Sigmoid colon (tissue), 7 donors: Measurements from ENCODE around the gene ZER1. TPM values are rescaled to one million over a fixed set of nuclear protein-coding genes. Genes with fewer than 3 reads are reported as not detected.
"Not testable (repeated sequence)": the region's sequence is repeated elsewhere in the genome, so short reads cannot be mapped to it uniquely, and the experiment has no call there.

Experiments
- DNase-seq: peaks from one replicate; pipeline ENCODE4 v3.0.0-alpha.2; 2019
- H3K27ac ChIP-seq, 4 donors: fragments of 200-600 bp; sonication (generic); one replicate each; pipeline ENCODE4 v1.5.1; 2016 to 2019; ENCODE audit warnings: mild to moderate bottlenecking in 1 of 4
- H3K27me3 ChIP-seq, 3 donors: fragments of 200-600 bp; sonication (generic); one replicate each; pipeline ENCODE4 v1.5.1; 2019; ENCODE audit warnings: mild to moderate bottlenecking in 1 of 3
- H3K36me3 ChIP-seq, 4 donors: fragments of 200-600 bp; sonication (generic); one replicate each; pipeline ENCODE4 v1.5.1; 2016 to 2019
- H3K4me1 ChIP-seq, 4 donors: fragments of 200-600 bp; sonication (generic); one replicate each; pipeline ENCODE4 v1.5.1; 2017 to 2019
- H3K4me3 ChIP-seq, 4 donors: fragments of 200-600 bp; sonication (generic); one replicate each; pipeline ENCODE4 v1.5.1; 2017 to 2019; ENCODE audit warnings: mild to moderate bottlenecking in 2 of 4, moderate library complexity in 1 of 4
- H3K9me3 ChIP-seq, 4 donors: fragments of 200-600 bp in 3 of 4; sonication (generic) in 3 of 4; one replicate each; pipeline versions ENCODE4 v1.5.1 to v1.6.1; 2013 to 2019
- EP300 ChIP-seq, 4 donors: sonication (generic); formaldehyde crosslinking; IDR thresholded peaks; one replicate each; pipeline ENCODE4 v1.6.1; 2017; ENCODE audit warnings: antibody characterized with exemption in 4 of 4
- POLR2A ChIP-seq, 2 donors: fragments of 450-650 bp; IDR thresholded peaks; one replicate each; pipeline ENCODE4 v1.6.1; 2016; ENCODE audit warnings: antibody characterized with exemption in 2 of 2, mild to moderate bottlenecking in 2 of 2, moderate library complexity in 2 of 2
- POLR2AphosphoS5 ChIP-seq, 4 donors: sonication (generic); formaldehyde crosslinking; IDR thresholded peaks; one replicate each; pipeline ENCODE4 v1.6.1; 2017; ENCODE audit warnings: antibody characterized with exemption in 4 of 4
- WGBS, 2 donors: extraction: QIAGEN DNeasy Blood & Tissue Kit; methylation state at CpG; one replicate each; pipeline ENCODE4 v1.1.7; 2013; 5-methylcytosine and 5-hydroxymethylcytosine counted together
- intact Hi-C: fragments of 100-400 bp; cut with DNase I; formaldehyde crosslinking; loops from one replicate; pipeline ENCODE4 v1.15.1; 2023
- polyA plus RNA-seq, 3 donors: library from polyadenylated mRNA; stranded (reverse); fragments of 200-250 nt; gene quantifications; one replicate each; pipeline ENCODE4 v1.2.3, GENCODE V29; 2013
- total RNA-seq, 4 donors: library from RNA; depleted of rRNA; stranded (reverse); fragments of >200 nt; gene quantifications; one replicate each; pipeline ENCODE4 v1.1.0, GENCODE V29; 2016
- TF ChIP-seq, protein P1 (sequence below), 4 experiments: fragments of 450-650 bp in 3 of 4; fragments of 200-600 bp in 1 of 4; IDR thresholded peaks; one replicate each; pipeline ENCODE4 v1.5.1; 2016 to 2019; ENCODE audit warnings: antibody characterized with exemption in 4 of 4, mild to moderate bottlenecking in 3 of 4, moderate library complexity in 2 of 4
- donor health status: healthy with polysubstance abuse.
- donor health status: Bipolar disorder and iron deficiency.
- donor health status: healthy.

The ZER1 gene
- total and polyA plus RNA-seq, 7 donors = 30.0 to 65.4 (median 41.6) TPM

DNA sequence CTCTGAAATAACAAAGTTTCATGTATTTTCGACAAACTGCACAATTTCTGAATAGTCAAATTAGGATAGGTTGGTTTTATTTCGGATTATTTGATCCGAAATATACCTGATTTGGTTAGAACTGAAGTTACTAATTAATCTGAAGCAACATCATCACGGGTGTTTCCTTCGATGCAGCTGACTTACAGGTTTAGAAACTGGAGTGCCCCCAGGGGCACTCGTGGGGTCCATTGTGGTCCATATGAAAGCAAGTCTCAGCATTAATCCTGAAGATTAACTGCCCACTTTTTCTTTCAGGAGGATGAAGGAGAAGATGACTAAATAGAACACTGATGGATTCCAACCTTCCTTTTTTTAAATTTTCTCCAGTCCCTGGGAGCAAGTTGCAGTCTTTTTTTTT, 77.4 kb downstream of the ZER1 start:
- Histone ChIP-seq H3K4me1 (peaks cover 0 to 20% (median 17%) of the 10 kb centered on the region in 4 donors), H3K4me3 (no peak overlapping the region), H3K9me3 (no peaks in the 10 kb centered on the region), H3K27me3 (no peaks in the 10 kb centered on the region), H3K36me3 (peaks cover 19 to 61% (median 27%) of the 10 kb centered on the region in 4 donors), H3K27ac (no peak overlapping the region)
- 67 to 84% methylated on average over 6 of the region's 6 CpGs for WGBS, 2 donors
- TF ChIP-seq, protein P1, sequence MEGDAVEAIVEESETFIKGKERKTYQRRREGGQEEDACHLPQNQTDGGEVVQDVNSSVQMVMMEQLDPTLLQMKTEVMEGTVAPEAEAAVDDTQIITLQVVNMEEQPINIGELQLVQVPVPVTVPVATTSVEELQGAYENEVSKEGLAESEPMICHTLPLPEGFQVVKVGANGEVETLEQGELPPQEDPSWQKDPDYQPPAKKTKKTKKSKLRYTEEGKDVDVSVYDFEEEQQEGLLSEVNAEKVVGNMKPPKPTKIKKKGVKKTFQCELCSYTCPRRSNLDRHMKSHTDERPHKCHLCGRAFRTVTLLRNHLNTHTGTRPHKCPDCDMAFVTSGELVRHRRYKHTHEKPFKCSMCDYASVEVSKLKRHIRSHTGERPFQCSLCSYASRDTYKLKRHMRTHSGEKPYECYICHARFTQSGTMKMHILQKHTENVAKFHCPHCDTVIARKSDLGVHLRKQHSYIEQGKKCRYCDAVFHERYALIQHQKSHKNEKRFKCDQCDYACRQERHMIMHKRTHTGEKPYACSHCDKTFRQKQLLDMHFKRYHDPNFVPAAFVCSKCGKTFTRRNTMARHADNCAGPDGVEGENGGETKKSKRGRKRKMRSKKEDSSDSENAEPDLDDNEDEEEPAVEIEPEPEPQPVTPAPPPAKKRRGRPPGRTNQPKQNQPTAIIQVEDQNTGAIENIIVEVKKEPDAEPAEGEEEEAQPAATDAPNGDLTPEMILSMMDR (IDR thresholded peaks at IDR 0.05) = no peak
- no peak for TF ChIP-seq POLR2AphosphoS5 (IDR thresholded peaks at IDR 0.05)
- no peak for TF ChIP-seq POLR2A (IDR thresholded peaks at IDR 0.05)
- TF ChIP-seq EP300 (IDR thresholded peaks at IDR 0.05) = no peak
- DNase-seq = no peak
- intact Hi-C loops = no loop called here

DNA sequence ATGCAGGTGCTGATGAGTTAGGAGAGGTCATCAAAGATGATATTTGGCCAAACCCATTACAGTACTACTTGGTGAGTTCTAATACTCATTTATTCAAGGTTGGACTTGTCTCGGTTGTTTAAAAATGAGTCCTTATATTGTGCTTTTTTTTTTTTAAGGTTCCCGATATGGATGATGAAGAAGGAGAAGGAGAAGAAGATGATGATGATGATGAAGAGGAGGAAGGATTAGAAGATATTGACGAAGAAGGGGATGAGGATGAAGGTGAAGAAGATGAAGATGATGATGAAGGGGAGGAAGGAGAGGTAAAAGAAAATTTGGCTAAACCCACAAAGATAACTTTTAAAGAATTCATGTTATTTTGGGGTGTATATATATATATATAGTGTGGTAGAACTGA, 78.0 kb downstream of the ZER1 start:
- H3K27ac ChIP-seq, H3K9me3 ChIP-seq, intact Hi-C loops, H3K4me3 ChIP-seq, DNase-seq, H3K27me3 ChIP-seq: not testable (repeated sequence)
- WGBS, 2 donors = 91% methylated on average over 3 of the region's 3 CpGs
- Histone ChIP-seq H3K36me3 (peaks cover 19 to 61% (median 27%) of the 10 kb centered on the region in 4 donors), H3K4me1 (peaks cover 0 to 20% (median 17%) of the 10 kb centered on the region in 4 donors)

DNA sequence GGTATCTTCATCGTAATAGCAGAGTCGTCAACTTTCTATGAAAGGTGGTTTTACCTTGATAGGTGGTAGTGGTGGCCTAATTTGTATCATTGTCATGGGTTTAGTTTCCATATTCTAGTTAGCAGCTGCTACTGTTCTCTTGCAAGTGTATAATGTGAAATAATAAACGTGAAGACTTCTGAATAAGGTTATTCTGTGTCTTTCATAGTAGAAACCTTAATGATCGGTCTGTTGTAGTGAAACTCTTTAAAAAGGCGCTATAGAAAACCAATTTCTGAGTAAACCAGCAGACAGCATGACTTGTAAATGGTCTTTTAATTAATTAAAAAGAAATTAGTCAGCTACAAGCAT, 81.1 kb downstream of the ZER1 start:
- Histone ChIP-seq H3K4me3 (peak overlapping the region; percentile 58 to 98 (median 94)), H3K4me1 (peaks cover 0 to 27% (median 23%) of the 10 kb centered on the region in 4 donors), H3K27me3 (no peaks in the 10 kb centered on the region), H3K9me3 (no peaks in the 10 kb centered on the region), H3K36me3 (peaks cover 19 to 47% (median 26%) of the 10 kb centered on the region in 4 donors), H3K27ac (peak overlapping the region; percentile 71 to 100 (median 88))
- no peak for DNase-seq
- TF ChIP-seq EP300 (IDR thresholded peaks at IDR 0.05) = no peak
- no peak for TF ChIP-seq POLR2A (IDR thresholded peaks at IDR 0.05)
- TF ChIP-seq, protein P1 (IDR thresholded peaks at IDR 0.05) = no peak
- no peak for TF ChIP-seq POLR2AphosphoS5 (IDR thresholded peaks at IDR 0.05)
- intact Hi-C loops = no loop called here
- WGBS, 2 donors = 5 to 8% methylated on average over 5 of the region's 5 CpGs

DNA sequence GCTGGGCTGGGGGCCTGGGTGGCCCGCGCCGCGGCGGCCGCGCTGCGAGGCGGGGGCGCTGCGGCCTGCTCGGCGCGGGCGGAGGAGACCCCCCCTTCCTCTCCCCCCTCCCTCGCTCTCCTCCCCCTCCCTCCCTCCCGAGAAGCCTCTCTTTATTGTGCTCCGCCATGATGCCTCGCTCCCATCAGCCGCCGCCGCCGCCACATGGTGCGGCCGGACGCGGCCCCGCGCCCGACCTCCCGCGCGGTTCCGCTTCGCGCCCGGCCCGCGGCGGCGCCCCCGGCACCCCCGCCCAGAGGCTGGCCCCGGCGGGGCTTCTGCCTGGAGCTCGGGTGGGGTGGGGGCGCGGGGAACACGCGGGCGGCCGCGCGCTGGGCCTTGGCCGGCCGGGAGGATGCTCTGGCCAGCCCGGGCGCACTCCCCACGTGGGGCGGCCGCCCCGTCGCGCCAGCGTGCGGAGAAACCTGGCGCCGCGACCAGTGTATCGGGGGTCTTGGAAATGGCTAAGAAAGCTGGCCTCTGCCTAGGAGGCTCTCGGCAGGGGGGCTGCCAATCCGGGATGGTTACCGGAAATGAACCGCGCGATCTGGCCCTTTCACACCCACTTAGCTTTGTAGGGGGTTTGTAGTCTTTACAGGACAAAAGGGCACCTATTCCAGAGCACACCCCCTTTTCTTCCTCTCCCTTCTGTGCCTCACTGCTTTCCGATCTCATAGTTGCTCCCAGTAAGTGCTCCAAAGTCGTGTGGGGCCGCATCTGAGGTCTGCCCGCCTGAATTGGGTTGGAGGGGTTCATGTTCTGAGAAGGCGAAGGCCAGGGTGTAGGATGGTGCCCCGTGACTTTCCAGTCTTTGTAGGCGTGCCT, 81.7 kb downstream of the ZER1 start:
- Histone ChIP-seq H3K4me1 (peaks cover 0 to 27% (median 23%) of the 10 kb centered on the region in 4 donors), H3K27ac (peak overlapping the region; percentile 71 to 100 (median 88))
- intact Hi-C loops = loop anchor here (2.0 to 5.0 kb wide), 2 partner anchors 33 to 138 kb away; partner anchors contain the start of genes DYNC2I2 and SPTAN1

More for the DNA sequence above, 81.7 kb downstream of the ZER1 start:
- Histone ChIP-seq H3K27me3 (no peaks in the 10 kb centered on the region), H3K4me3 (peak overlapping the region; percentile 58 to 98 (median 94)), H3K9me3 (no peaks in the 10 kb centered on the region), H3K36me3 (peaks cover 19 to 41% (median 25%) of the 10 kb centered on the region in 4 donors)
- WGBS, 2 donors = 1% methylated on average over 83 of the region's 83 CpGs
- DNase-seq = peak; percentile 76
- TF ChIP-seq EP300 (IDR thresholded peaks at IDR 0.05) (no peak), POLR2A (IDR thresholded peaks at IDR 0.05) (no peak), POLR2AphosphoS5 (IDR thresholded peaks at IDR 0.05) (no peak)
- TF ChIP-seq, protein P1 (IDR thresholded peaks at IDR 0.05) = no peak
